ENCODE measurements around the gene LY9.

Gene LY9

DNA sequence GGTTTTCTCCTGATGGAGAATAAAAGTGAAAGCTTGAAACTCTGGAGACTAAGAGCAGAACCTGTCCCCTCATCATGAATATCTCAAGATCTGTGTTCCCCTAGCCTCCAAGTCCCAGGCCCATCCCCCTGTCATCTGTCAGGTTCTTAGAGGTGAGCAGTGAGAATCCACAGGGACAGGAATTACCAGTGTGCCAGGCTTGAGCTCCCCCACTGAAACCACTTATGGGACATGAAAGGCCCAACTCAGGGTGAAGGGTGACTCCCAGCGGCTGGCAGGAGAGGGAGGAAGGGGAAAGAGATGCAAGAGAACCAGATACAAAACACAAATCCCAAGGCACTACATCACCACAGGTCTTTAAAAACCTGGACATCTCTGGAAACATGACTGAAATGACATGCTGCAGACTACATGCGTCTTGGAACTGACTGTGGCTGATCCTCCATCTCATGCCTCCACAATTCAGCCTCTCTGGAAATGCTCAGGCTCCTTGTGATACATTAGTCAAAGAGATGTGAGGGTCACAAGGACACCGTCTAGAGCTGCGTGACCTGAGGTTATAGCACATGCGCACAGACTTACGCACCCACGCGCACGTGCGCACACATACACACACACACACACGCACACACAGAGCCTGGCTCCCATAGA, 6.8 kb upstream of the LY9 start:
- no peak overlapping the region for H3K9ac ChIP-seq
- no peak overlapping the region for H3K4me3 ChIP-seq (IDR thresholded peaks at IDR 0.05; ENCODE audit: insufficient read depth, low read depth, low read length)
- H3K79me2 ChIP-seq (ENCODE audit: insufficient read depth, low read depth), result no peaks in the 10 kb centered on the region
- H3K27ac ChIP-seq, result no peak overlapping the region
- no peak overlapping the region for H2AFZ ChIP-seq (ENCODE audit: low read depth)
- H4K20me1 ChIP-seq (ENCODE audit: insufficient read depth), result no peaks in the 10 kb centered on the region
- H3K4me1 ChIP-seq (ENCODE audit: low read depth, poor library complexity, severe bottlenecking), result peaks cover 11% of the 10 kb centered on the region
- no peaks in the 10 kb centered on the region for H3K27me3 ChIP-seq (ENCODE audit: insufficient read depth, low read depth)
- TF ChIP-seq, protein P1, sequence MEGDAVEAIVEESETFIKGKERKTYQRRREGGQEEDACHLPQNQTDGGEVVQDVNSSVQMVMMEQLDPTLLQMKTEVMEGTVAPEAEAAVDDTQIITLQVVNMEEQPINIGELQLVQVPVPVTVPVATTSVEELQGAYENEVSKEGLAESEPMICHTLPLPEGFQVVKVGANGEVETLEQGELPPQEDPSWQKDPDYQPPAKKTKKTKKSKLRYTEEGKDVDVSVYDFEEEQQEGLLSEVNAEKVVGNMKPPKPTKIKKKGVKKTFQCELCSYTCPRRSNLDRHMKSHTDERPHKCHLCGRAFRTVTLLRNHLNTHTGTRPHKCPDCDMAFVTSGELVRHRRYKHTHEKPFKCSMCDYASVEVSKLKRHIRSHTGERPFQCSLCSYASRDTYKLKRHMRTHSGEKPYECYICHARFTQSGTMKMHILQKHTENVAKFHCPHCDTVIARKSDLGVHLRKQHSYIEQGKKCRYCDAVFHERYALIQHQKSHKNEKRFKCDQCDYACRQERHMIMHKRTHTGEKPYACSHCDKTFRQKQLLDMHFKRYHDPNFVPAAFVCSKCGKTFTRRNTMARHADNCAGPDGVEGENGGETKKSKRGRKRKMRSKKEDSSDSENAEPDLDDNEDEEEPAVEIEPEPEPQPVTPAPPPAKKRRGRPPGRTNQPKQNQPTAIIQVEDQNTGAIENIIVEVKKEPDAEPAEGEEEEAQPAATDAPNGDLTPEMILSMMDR (conservative IDR thresholded peaks at IDR 0.05; ENCODE audit: low read depth, low read length), result no peak
- no peak overlapping the region for H3K4me2 ChIP-seq
- H3K36me3 ChIP-seq (ENCODE audit: insufficient read depth), result no peaks in the 10 kb centered on the region

GRCh38 chr1:160789702-160790611, 6.0 kb upstream of the LY9 start:
- no peaks in the 10 kb centered on the region for H3K27me3 ChIP-seq (ENCODE audit: insufficient read depth, low read depth)
- no peaks in the 10 kb centered on the region for H4K20me1 ChIP-seq (ENCODE audit: insufficient read depth)
- TF ChIP-seq, protein P1 (conservative IDR thresholded peaks at IDR 0.05; ENCODE audit: low read depth, low read length), result no peak
- no peak overlapping the region for H2AFZ ChIP-seq (ENCODE audit: low read depth)
- H3K79me2 ChIP-seq (ENCODE audit: insufficient read depth, low read depth), result no peaks in the 10 kb centered on the region
- H3K4me3 ChIP-seq (IDR thresholded peaks at IDR 0.05; ENCODE audit: insufficient read depth, low read depth, low read length), result no peak overlapping the region
- peaks cover 19% of the 10 kb centered on the region for H3K4me1 ChIP-seq (ENCODE audit: low read depth, poor library complexity, severe bottlenecking)
- no peak overlapping the region for H3K4me2 ChIP-seq
- no peaks in the 10 kb centered on the region for H3K36me3 ChIP-seq (ENCODE audit: insufficient read depth)
- no peak overlapping the region for H3K27ac ChIP-seq
- no peak overlapping the region for H3K9ac ChIP-seq

- Histone ChIP-seq H3K79me2 (ENCODE audit: insufficient read depth, low read depth) (no peaks in the 10 kb centered on the region), H3K36me3 (ENCODE audit: insufficient read depth) (no peaks in the 10 kb centered on the region), H3K27me3 (ENCODE audit: insufficient read depth, low read depth) (no peaks in the 10 kb centered on the region), H2AFZ (ENCODE audit: low read depth) (no peak overlapping the region), H3K4me2 (no peak overlapping the region), H3K4me3 (IDR thresholded peaks at IDR 0.05; ENCODE audit: insufficient read depth, low read depth, low read length) (no peak overlapping the region), H3K4me1 (ENCODE audit: low read depth, poor library complexity, severe bottlenecking) (peaks cover 63% of the 10 kb centered on the region), H4K20me1 (ENCODE audit: insufficient read depth) (no peaks in the 10 kb centered on the region), H3K9ac (no peak overlapping the region), H3K27ac (no peak overlapping the region)
- TF ChIP-seq, protein P1 (conservative IDR thresholded peaks at IDR 0.05; ENCODE audit: low read depth, low read length), result no peak
These were observed 1.6 kb upstream of the LY9 start for GRCh38 chr1:160794376-160794775.

DNA sequence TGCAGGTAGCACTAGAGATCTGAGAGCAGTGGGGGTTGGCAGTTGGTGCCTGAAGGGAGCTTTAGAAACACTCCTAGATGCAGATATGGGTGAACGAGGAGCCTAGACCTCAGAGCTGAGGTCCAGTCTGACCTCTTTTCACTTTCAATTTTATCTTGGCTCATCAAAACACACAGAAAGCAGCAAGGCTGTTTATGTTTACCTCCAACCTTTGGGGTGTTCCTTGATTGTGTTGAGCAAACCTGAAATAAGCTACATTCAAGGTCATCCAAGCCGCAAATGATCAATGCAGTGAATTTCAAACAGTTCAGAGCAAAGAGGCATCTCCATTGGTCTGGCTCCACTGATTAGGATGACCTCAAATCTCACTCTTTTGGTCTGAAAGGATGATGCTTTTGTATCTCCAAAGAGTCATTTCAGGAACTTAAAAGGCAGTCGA, 1.3 kb downstream of the LY9 start:
- no peaks in the 10 kb centered on the region for H3K27me3 ChIP-seq (ENCODE audit: insufficient read depth, low read depth)
- H3K36me3 ChIP-seq (ENCODE audit: insufficient read depth), result no peaks in the 10 kb centered on the region
- peak overlapping the region; percentile 37 for H3K4me2 ChIP-seq
- TF ChIP-seq, protein P1 (conservative IDR thresholded peaks at IDR 0.05; ENCODE audit: low read depth, low read length), result no peak
- peaks cover 86% of the 10 kb centered on the region for H3K4me1 ChIP-seq (ENCODE audit: low read depth, poor library complexity, severe bottlenecking)
- peak overlapping the region; percentile 60; the same call in 1 of the 2 replicates for H3K27ac ChIP-seq
- H4K20me1 ChIP-seq (ENCODE audit: insufficient read depth), result no peaks in the 10 kb centered on the region
- H3K79me2 ChIP-seq (ENCODE audit: insufficient read depth, low read depth), result no peaks in the 10 kb centered on the region; the same call in 1 of the 2 replicates
- H3K9ac ChIP-seq, result no peak overlapping the region
- peak overlapping the region; percentile 1; the same call in 1 of the 2 replicates for H2AFZ ChIP-seq (ENCODE audit: low read depth)
- no peak overlapping the region for H3K4me3 ChIP-seq (IDR thresholded peaks at IDR 0.05; ENCODE audit: insufficient read depth, low read depth, low read length)
